Panc1 (cell line): Measurements from ENCODE around the gene NUP133.
"Not testable (repeated sequence)": the region's sequence is repeated elsewhere in the genome, so short reads cannot be mapped to it uniquely, and the experiment has no call there.

Experiments used
- CTCF ChIP-seq: fragments of 450-650 bp; IDR thresholded peaks from 2 replicates; pipeline ENCODE4 v1.5.1; 2017; ENCODE audit warnings: mild to moderate bottlenecking
- TCF7L2 ChIP-seq: IDR thresholded peaks from 2 replicates; pipeline ENCODE4 v1.6.1; 2011; ENCODE audit warnings: mild to moderate bottlenecking, low read depth, low read length, inconsistent platforms

DNA sequence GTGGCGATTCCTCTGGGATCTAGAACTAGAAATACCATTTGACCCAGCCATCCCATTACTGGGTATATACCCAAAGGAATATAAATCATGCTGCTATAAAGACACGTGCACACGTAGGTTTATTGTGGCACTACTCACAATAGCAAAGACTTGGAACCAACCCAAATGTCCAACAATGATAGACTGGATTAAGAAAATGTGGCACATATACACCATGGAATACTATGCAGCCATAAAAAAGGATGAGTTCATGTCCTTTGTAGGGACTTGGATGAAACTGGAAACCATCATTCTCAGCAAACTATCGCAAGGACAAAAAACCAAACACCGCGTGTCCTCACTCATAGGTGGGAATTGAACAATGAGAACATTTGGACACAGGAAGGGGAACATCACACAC lies 3.5 kb upstream of the NUP133 start:
- not testable (repeated sequence) for TF ChIP-seq CTCF, TCF7L2
